IPS-18a (cell line): Measurements from ENCODE around the gene FGFR4.

Experiments
- H3K27ac ChIP-seq: one replicate; pipeline ENCODE4 v1.5.1; 2013; ENCODE audit warnings: low read length
- H3K27me3 ChIP-seq: one replicate; pipeline ENCODE4 v1.6.1; 2013; ENCODE audit warnings: mild to moderate bottlenecking, low read length; ENCODE audit not compliant: control insufficient read depth, insufficient read depth
- H3K36me3 ChIP-seq: one replicate; pipeline ENCODE4 v1.6.1; 2013; ENCODE audit warnings: low read depth, low read length; ENCODE audit not compliant: control insufficient read depth
- H3K4me1 ChIP-seq: one replicate; pipeline ENCODE4 v1.6.1; 2013; ENCODE audit warnings: low read depth, low read length; ENCODE audit not compliant: control insufficient read depth
- H3K4me3 ChIP-seq: one replicate; pipeline ENCODE4 v1.5.1; 2013; ENCODE audit warnings: low read length
- H3K9ac ChIP-seq: one replicate; pipeline ENCODE4 v1.6.1; 2013; ENCODE audit warnings: mild to moderate bottlenecking, low read length, moderate library complexity
- H3K9me3 ChIP-seq: one replicate; pipeline ENCODE4 v1.6.1; 2013; ENCODE audit warnings: low read depth, low read length; ENCODE audit not compliant: control insufficient read depth

FGFR4 gene

DNA sequence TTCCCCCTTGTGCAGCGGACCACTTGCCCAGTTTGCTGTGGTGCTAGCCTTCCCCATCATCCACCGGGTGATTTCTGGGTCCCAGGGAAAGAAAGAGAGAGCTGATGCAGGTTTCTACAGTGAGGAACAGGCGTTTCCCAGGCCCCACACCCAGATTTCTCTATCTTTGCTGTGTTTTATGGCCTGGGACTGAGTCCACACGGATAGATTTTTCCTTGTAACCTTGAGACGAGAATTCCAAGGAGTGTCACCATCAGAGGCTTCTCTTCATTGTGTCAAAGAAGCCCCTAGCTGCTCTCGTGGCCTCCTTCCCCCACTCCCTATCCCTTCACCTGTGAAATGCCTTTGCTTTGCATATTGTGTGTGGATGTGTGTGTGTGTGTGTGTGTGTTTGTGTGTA lies 21.2 kb upstream of the FGFR4 start:
- H3K9me3 ChIP-seq: no peaks in the 10 kb centered on the region
- H3K9ac ChIP-seq: no peak overlapping the region
- peaks cover 22% of the 10 kb centered on the region for H3K36me3 ChIP-seq

DNA sequence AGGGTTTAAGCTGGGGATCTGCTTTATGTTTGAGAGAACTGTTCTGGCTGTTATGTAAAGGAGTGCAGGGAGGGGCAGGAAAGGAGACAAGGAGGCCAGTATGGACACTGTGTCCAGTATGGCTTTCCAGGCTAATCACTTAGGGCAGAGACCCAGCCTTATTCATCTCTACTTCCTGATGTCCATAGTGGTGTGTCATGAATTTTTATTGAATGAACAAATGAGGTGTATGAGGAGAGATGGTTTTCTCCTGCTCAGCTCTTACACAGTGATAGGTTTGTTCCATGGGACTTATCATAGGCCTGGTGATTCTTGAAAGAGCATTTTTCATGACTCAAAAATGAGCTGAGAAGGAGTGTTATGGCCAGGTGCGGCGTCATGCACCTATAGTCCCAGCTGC lies 20.5 kb upstream of the FGFR4 start:
- no peak overlapping the region for H3K27ac ChIP-seq
- H3K36me3 ChIP-seq: peaks cover 22% of the 10 kb centered on the region
- H3K9ac ChIP-seq: no peak overlapping the region
- no peaks in the 10 kb centered on the region for H3K27me3 ChIP-seq
- no peak overlapping the region for H3K4me3 ChIP-seq
- H3K4me1 ChIP-seq: no peaks in the 10 kb centered on the region
- no peaks in the 10 kb centered on the region for H3K9me3 ChIP-seq

More for the DNA sequence above, 21.2 kb upstream of the FGFR4 start:
- Histone ChIP-seq H3K27ac (no peak overlapping the region), H3K4me3 (no peak overlapping the region), H3K27me3 (no peaks in the 10 kb centered on the region), H3K4me1 (no peaks in the 10 kb centered on the region)

DNA sequence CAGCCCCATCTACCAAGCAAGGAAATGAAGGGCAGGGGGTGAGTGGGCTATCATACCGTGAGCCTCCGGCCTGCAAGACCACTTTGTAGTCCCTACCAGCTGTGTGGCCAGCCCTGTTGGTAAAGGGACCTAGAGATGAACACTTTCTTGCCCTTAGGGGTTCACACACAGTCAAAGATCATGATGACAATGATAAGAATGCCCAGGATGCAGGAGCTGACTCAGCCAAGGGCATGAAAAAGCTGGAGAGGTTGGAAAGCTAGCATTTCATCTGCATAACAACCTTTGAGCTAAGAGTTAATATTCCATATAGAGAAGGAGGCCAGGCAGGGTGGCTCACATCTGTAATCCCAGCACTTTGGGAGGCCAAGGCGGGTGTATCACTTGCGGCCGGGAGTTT lies 19.2 kb upstream of the FGFR4 start:
- no peak overlapping the region for H3K9ac ChIP-seq
- no peaks in the 10 kb centered on the region for H3K27me3 ChIP-seq
- peaks cover 18% of the 10 kb centered on the region for H3K36me3 ChIP-seq
- no peaks in the 10 kb centered on the region for H3K9me3 ChIP-seq
- peaks cover 4% of the 10 kb centered on the region for H3K4me1 ChIP-seq
- H3K27ac ChIP-seq: no peak overlapping the region
- no peak overlapping the region for H3K4me3 ChIP-seq

DNA sequence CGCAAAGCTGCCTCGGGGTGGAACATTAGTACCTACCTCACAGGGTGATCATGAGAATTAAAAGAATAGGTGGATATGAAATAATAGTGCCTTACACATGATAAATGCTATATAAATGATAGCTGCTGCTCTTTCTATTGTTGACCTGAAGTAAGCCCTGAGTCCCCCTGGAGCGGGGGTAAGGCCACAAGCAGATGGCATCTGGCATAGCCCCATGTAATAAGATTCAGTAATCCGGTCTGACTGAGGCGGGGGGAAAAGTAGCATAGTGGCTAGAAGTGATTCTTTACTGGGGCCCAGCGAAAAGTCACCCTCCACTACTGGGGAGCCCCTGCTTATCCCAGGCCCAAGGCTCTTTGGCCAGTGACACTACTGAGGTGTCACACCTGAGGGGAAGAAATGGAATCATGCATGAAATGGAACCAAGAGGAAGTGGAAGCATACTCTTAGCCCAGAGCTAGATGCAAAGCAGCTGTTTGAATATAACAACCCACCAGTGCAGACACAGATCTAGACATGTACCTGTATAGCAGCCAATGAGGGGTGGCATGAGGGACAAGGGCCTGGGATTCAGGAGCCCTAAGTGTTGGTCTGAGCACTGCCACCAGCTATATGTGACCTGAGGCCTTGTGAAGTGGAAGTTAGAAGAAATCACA lies 16.1 kb upstream of the FGFR4 start:
- H3K27me3 ChIP-seq: no peaks in the 10 kb centered on the region
- H3K4me3 ChIP-seq: no peak overlapping the region
- no peaks in the 10 kb centered on the region for H3K36me3 ChIP-seq
- H3K9me3 ChIP-seq: no peaks in the 10 kb centered on the region
- no peak overlapping the region for H3K9ac ChIP-seq
- H3K4me1 ChIP-seq: peaks cover 4% of the 10 kb centered on the region
- no peak overlapping the region for H3K27ac ChIP-seq

DNA sequence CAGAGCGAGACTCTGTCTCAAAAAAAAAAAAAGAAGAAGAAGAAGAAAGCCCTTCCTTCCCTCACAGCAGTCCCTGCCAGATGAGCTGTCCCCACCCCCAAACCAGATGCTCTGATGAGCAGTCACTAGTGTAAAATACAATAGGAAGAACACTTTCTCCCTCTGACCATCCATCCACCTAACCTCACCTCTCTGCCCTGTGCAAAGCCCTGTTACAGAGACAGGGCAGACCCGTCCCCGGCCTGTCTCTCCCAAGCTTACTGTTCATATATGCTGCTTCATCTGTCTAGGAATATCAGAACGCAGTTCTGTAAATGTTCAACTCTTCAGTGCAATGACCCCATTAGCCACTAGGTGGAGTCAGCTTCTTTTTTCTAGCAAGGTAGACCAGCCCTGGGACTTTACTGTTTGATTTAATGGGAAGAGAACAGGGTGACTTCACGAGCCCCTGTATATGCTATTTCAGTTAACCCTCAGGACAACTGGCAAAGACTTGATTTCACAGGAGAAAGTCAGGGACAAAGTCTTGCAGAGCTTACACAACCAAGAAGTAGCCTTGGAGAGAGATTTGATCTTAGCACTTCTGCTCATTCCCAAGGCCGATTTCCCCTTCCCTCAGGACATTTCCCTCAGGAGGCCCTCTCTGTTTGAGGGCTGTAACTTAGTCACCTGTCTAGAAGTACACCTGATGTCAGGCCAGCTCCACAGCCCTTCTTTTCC lies 14.9 kb upstream of the FGFR4 start:
- no peak overlapping the region for H3K27ac ChIP-seq

DNA sequence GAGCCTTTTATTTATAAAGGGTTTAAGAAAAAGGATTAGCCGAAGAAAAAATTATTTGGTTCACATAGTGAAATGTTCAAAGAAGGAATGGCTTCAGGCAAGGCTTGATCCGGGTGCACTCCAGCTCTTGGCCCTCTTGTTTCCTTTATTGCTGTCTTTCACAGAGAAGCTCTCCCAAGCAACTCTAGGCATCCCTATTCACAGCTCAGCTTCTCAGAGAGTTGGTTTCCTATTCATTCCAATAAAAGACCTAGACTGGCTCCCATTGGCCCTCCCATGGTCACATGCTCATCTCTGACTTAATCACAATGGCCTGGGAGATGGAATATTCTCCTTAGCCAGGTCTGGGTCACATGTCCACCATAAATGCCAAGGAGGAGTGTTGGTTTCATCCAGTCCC lies 9.4 kb upstream of the FGFR4 start:
- Histone ChIP-seq H3K4me1 (no peaks in the 10 kb centered on the region), H3K9ac (no peak overlapping the region), H3K36me3 (no peaks in the 10 kb centered on the region), H3K9me3 (no peaks in the 10 kb centered on the region), H3K27me3 (no peaks in the 10 kb centered on the region), H3K4me3 (no peak overlapping the region), H3K27ac (no peak overlapping the region)

More for the DNA sequence above, 14.9 kb upstream of the FGFR4 start:
- Histone ChIP-seq H3K4me3 (no peak overlapping the region), H3K27me3 (no peaks in the 10 kb centered on the region), H3K36me3 (no peaks in the 10 kb centered on the region), H3K4me1 (peaks cover 4% of the 10 kb centered on the region), H3K9ac (no peak overlapping the region), H3K9me3 (no peaks in the 10 kb centered on the region)

DNA sequence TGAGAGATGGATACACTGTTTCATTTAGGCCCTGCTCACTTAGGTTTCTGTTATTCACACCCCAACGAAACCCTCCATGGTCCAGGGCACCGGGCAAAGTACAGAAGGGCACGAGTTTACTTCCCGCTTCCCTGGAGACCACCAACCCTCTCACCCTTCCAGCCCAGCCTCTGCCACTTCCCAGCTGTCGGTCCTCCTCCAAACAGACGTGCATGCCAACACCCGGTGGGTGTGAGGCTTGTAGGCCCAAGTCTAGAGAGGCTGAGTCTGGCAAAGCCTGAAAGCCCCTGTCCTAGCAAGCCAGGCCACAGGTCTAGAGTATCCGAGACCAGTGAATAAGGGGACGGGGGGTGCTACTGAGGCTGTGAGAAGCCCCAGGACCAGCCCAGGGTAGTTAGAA lies 7.1 kb upstream of the FGFR4 start:
- Histone ChIP-seq H3K27me3 (no peaks in the 10 kb centered on the region), H3K4me1 (no peaks in the 10 kb centered on the region), H3K27ac (no peak overlapping the region), H3K36me3 (no peaks in the 10 kb centered on the region), H3K4me3 (no peak overlapping the region), H3K9me3 (no peaks in the 10 kb centered on the region), H3K9ac (no peak overlapping the region)

DNA sequence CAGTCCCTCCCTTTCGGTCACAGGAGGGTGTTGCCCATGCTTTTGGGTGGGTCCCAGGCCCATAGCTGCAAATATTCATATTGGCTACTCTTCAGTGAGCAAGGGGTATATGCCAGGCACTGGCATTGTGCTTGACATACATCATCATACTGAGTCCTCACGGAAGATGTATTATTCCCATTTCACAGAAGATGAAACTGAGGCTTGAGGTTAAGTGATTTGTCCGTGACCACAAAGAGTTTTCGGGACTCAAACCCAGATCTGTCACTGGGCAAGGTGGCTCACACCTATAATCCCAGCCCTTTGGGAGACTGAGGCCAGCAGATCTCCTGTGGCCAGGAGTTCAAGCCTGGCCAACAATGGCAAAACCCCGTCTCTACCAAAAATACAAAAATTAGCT lies 6.5 kb upstream of the FGFR4 start:
- Histone ChIP-seq H3K27ac (no peak overlapping the region), H3K4me3 (no peak overlapping the region), H3K36me3 (no peaks in the 10 kb centered on the region), H3K9ac (no peak overlapping the region), H3K4me1 (no peaks in the 10 kb centered on the region), H3K27me3 (no peaks in the 10 kb centered on the region), H3K9me3 (no peaks in the 10 kb centered on the region)

DNA sequence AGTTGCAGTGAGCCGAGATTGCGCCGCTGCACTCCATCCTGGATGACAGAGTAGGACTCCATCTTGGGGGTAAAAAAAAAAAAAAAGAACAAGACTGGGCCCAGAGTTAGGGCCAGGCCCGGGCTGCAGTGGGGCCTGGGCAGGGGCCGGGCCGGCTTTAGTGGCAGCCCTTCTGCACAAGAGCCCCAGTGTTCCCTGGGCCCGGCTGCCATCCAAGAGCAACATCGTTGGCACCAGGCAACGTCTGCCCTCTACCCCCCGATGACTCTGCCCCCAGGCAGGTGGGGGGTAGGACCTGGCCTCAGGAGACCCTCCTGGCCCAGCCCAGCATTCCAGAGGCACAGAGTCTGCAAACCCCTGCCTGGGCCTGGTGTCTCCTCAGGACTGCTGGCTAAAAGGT lies 4.9 kb upstream of the FGFR4 start:
- Histone ChIP-seq H3K4me1 (peaks cover 6% of the 10 kb centered on the region), H3K27ac (no peak overlapping the region), H3K9me3 (no peaks in the 10 kb centered on the region), H3K27me3 (no peaks in the 10 kb centered on the region), H3K36me3 (no peaks in the 10 kb centered on the region), H3K9ac (no peak overlapping the region), H3K4me3 (no peak overlapping the region)

DNA sequence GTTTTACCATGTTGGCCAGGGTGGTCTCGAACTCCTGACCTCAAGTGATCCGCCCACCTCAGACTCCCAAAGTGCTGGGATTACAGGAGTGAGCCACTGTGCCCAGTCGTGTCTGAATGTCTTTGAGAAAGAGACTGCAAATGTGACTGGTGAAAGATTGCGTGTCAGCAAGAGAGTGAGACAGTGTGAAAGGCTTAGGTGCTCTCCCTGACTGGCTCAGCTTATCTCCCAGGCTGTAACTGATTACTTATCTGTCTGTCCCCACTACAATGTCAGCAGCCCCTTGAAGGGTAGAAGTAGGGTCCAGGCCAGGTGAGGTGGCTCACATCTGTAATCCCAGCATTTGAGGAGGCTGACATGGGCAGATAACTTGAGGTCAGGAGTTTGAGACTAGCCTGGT lies 3.4 kb upstream of the FGFR4 start:
- Histone ChIP-seq H3K36me3 (no peaks in the 10 kb centered on the region), H3K9ac (no peak overlapping the region), H3K27ac (no peak overlapping the region), H3K4me1 (peaks cover 6% of the 10 kb centered on the region), H3K9me3 (no peaks in the 10 kb centered on the region), H3K27me3 (no peaks in the 10 kb centered on the region), H3K4me3 (no peak overlapping the region)

DNA sequence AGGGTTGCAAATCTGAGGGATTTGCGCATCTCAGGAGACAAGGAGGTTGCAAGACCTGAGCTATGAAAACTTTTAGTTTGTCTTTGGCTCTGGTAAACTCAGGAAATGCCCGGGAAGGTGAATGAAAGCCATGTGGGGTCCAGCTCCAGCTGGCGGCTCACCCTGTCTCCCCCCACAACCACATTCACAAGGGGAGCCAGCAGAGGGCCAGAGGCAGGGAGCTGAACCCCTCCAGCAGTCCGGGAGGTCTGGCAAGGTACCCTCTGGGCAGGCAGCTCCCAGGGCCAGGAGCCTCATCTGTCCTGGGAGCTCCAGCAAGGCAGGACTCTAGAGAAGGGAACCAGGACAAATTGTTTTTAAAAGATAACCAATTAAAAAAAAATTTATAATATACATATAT lies 2.5 kb upstream of the FGFR4 start:
- Histone ChIP-seq H3K36me3 (no peaks in the 10 kb centered on the region), H3K9ac (no peak overlapping the region), H3K27me3 (no peaks in the 10 kb centered on the region), H3K27ac (no peak overlapping the region), H3K4me1 (peaks cover 6% of the 10 kb centered on the region), H3K4me3 (no peak overlapping the region), H3K9me3 (no peaks in the 10 kb centered on the region)
